ENCODE measurements around the gene MAPKAP1. TPM values are rescaled to one million over a fixed set of nuclear protein-coding genes. Genes with fewer than 3 reads are reported as not detected.

The MAPKAP1 gene
- total and polyA plus RNA-seq, 9 of the 15 experiments (the other 6 are each of a cell fraction or from before 2014, with no cell fraction given) = 2.6 to 82.1 (median 61.1) TPM

DNA sequence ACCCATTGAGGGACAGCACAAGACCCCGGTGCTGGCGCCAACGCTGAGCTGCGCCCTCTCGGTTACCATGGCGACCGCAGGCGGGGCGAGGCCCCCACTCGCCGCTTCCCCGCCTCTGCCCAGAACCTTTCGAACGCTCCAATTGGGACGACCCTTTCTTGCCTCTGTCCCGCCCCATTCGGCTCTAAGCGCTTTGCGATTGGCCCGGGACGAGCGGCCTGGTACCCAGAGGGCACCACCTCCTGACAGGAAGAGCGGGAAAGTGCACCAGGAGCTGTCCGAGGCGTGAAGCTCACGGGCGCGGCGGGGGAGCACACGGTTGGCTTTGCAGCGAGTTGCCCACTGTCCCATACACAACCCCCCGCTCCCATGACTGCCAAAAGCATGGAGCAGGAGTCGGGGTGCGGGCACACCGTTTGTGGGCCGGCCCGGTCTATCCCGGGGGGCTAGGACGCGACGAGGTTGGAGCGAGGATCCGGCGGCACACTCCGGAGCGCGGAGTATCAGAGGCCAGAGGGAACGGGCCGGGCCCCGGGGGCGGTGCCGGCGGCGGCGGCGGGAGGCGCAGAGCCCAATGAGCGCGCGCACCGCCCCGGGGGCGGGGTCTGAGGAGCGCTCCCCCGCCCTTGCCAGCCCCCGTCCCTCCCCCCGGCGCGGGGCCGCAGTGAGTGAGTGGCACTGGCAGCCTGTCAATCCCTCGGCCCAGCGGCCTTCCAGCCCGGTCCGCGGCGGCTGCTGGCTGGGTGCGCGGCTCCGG is 39.2 kb upstream of the MAPKAP1 start (continued):
- TF ChIP-seq, protein P1, sequence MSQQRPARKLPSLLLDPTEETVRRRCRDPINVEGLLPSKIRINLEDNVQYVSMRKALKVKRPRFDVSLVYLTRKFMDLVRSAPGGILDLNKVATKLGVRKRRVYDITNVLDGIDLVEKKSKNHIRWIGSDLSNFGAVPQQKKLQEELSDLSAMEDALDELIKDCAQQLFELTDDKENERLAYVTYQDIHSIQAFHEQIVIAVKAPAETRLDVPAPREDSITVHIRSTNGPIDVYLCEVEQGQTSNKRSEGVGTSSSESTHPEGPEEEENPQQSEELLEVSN (IDR thresholded peaks at IDR 0.05; ENCODE audit: borderline replicate concordance in 1 of 2, extremely low read depth in 1 of 2, insufficient read depth in 1 of 2, insufficient read length in 1 of 2, low read depth in 1 of 2, low read length in 1 of 2, poor library complexity in 1 of 2, severe bottlenecking in 1 of 2) = peak; percentile 98 to 99
- TF ChIP-seq SMAD1 (IDR thresholded peaks at IDR 0.05; ENCODE audit: low read depth, low read length, partially characterized antibody) (no peak), BCOR (IDR thresholded peaks at IDR 0.05) (0 out of 2 replicates have a peak, but pooled peaks have one; percentile 38), MYBL2 (IDR thresholded peaks at IDR 0.05; ENCODE audit: low read depth) (0 out of 2 replicates have a peak, but pooled peaks have one; percentile 19), MYBL2 (CRISPR knock-in tag; IDR thresholded peaks at IDR 0.05; ENCODE audit: borderline replicate concordance) (no peak), CREB1 (IDR thresholded peaks at IDR 0.05) (no peak), CREB1 (CRISPR knock-in tag; IDR thresholded peaks at IDR 0.05) (0 out of 2 replicates have a peak, but pooled peaks have one; percentile 24), TEAD1 (CRISPR knock-in tag; IDR thresholded peaks at IDR 0.05) (0 out of 4 replicates have a peak, but pooled peaks of 1 of the 2 experiments have one; percentile 24), CBX3 (IDR thresholded peaks at IDR 0.05; ENCODE audit: borderline replicate concordance in 1 of 2, low read length in 2 of 2) (peak in 1 of 2 experiments; percentile 88; a peak in 1 of 3 replicates), CTBP1 (IDR thresholded peaks at IDR 0.05; ENCODE audit: borderline replicate concordance) (peak; percentile 98), ATF7 (IDR thresholded peaks at IDR 0.05) (0 out of 2 replicates have a peak, but pooled peaks have one; percentile 38), ZNF212 (CRISPR knock-in tag; IDR thresholded peaks at IDR 0.05) (no peak), BCL6 (CRISPR knock-in tag; IDR thresholded peaks at IDR 0.05) (no peak), DMBX1 (CRISPR knock-in tag; IDR thresholded peaks at IDR 0.05; ENCODE audit: borderline replicate concordance) (peak; percentile 26; the same call in 1 of the 2 replicates), LCOR (CRISPR knock-in tag; IDR thresholded peaks at IDR 0.05) (peak; percentile 87; the same call in 1 of the 2 replicates), FIP1L1 (IDR thresholded peaks at IDR 0.05; ENCODE audit: low read depth, low read length, poor library complexity, severe bottlenecking) (peak; percentile 43), POLR2G (IDR thresholded peaks at IDR 0.05; ENCODE audit: low read depth, low read length) (peak; percentile 56), DACH1 (IDR thresholded peaks at IDR 0.05; ENCODE audit: partially characterized antibody) (no peak), CSDE1 (IDR thresholded peaks at IDR 0.05) (peak in 1 of 2 experiments; percentile 83; a peak in 2 of 4 replicates)
- TF ChIP-seq, protein P2, sequence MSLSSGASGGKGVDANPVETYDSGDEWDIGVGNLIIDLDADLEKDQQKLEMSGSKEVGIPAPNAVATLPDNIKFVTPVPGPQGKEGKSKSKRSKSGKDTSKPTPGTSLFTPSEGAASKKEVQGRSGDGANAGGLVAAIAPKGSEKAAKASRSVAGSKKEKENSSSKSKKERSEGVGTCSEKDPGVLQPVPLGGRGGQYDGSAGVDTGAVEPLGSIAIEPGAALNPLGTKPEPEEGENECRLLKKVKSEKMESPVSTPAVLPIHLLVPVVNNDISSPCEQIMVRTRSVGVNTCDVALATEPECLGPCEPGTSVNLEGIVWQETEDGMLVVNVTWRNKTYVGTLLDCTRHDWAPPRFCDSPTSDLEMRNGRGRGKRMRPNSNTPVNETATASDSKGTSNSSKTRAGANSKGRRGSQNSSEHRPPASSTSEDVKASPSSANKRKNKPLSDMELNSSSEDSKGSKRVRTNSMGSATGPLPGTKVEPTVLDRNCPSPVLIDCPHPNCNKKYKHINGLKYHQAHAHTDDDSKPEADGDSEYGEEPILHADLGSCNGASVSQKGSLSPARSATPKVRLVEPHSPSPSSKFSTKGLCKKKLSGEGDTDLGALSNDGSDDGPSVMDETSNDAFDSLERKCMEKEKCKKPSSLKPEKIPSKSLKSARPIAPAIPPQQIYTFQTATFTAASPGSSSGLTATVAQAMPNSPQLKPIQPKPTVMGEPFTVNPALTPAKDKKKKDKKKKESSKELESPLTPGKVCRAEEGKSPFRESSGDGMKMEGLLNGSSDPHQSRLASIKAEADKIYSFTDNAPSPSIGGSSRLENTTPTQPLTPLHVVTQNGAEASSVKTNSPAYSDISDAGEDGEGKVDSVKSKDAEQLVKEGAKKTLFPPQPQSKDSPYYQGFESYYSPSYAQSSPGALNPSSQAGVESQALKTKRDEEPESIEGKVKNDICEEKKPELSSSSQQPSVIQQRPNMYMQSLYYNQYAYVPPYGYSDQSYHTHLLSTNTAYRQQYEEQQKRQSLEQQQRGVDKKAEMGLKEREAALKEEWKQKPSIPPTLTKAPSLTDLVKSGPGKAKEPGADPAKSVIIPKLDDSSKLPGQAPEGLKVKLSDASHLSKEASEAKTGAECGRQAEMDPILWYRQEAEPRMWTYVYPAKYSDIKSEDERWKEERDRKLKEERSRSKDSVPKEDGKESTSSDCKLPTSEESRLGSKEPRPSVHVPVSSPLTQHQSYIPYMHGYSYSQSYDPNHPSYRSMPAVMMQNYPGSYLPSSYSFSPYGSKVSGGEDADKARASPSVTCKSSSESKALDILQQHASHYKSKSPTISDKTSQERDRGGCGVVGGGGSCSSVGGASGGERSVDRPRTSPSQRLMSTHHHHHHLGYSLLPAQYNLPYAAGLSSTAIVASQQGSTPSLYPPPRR (CRISPR knock-in tag; IDR thresholded peaks at IDR 0.05; ENCODE audit: borderline replicate concordance) = no peak
- TF ChIP-seq, protein P3, sequence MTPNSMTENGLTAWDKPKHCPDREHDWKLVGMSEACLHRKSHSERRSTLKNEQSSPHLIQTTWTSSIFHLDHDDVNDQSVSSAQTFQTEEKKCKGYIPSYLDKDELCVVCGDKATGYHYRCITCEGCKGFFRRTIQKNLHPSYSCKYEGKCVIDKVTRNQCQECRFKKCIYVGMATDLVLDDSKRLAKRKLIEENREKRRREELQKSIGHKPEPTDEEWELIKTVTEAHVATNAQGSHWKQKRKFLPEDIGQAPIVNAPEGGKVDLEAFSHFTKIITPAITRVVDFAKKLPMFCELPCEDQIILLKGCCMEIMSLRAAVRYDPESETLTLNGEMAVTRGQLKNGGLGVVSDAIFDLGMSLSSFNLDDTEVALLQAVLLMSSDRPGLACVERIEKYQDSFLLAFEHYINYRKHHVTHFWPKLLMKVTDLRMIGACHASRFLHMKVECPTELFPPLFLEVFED (CRISPR knock-in tag; conservative IDR thresholded peaks at IDR 0.05) = no peak

Measured in K562 (cell line).